ENCODE results near the gene RXYLT1. TPM values are rescaled to one million over a fixed set of nuclear protein-coding genes. Genes with fewer than 3 reads are reported as not detected.
A peak's percentile ranks its signal among the peaks of the same experiment; 100 is the strongest.
"Not testable (repeated sequence)": the region's sequence is repeated elsewhere in the genome, so short reads cannot be mapped to it uniquely, and the experiment has no call there.

The RXYLT1 gene
- total RNA-seq, 1 experiment from 2014 or later = 9.8 TPM

- TF ChIP-seq GRHL2 (CRISPR knock-in tag; IDR thresholded peaks at IDR 0.05; ENCODE audit: insufficient replicate concordance, severe bottlenecking) (no peak), SMAD3 (CRISPR knock-in tag; IDR thresholded peaks at IDR 0.05; ENCODE audit: borderline replicate concordance) (no peak), ARID4B (CRISPR knock-in tag; IDR thresholded peaks at IDR 0.05; ENCODE audit: borderline replicate concordance) (peak; percentile 78), FOXP1 (CRISPR knock-in tag; IDR thresholded peaks at IDR 0.05; ENCODE audit: borderline replicate concordance) (0 out of 2 replicates have a peak, but pooled peaks have one; percentile 27), ZBTB21 (CRISPR knock-in tag; IDR thresholded peaks at IDR 0.05; ENCODE audit: borderline replicate concordance) (0 out of 2 replicates have a peak, but pooled peaks have one; percentile 20), ZNF416 (CRISPR knock-in tag; IDR thresholded peaks at IDR 0.05) (no peak), MYBL2 (CRISPR knock-in tag; IDR thresholded peaks at IDR 0.05) (peak; percentile 71), MLX (CRISPR knock-in tag; IDR thresholded peaks at IDR 0.05) (peak; percentile 73; the same call in 1 of the 2 replicates), ETV6 (CRISPR knock-in tag; IDR thresholded peaks at IDR 0.05) (peak; percentile 14; the same call in 1 of the 2 replicates), FOXJ3 (CRISPR knock-in tag; IDR thresholded peaks at IDR 0.05; ENCODE audit: borderline replicate concordance) (no peak), TCF7 (CRISPR knock-in tag; IDR thresholded peaks at IDR 0.05; ENCODE audit: low read depth) (no peak), NR1H2 (CRISPR knock-in tag; IDR thresholded peaks at IDR 0.05) (no peak)
- TF ChIP-seq, protein P1, sequence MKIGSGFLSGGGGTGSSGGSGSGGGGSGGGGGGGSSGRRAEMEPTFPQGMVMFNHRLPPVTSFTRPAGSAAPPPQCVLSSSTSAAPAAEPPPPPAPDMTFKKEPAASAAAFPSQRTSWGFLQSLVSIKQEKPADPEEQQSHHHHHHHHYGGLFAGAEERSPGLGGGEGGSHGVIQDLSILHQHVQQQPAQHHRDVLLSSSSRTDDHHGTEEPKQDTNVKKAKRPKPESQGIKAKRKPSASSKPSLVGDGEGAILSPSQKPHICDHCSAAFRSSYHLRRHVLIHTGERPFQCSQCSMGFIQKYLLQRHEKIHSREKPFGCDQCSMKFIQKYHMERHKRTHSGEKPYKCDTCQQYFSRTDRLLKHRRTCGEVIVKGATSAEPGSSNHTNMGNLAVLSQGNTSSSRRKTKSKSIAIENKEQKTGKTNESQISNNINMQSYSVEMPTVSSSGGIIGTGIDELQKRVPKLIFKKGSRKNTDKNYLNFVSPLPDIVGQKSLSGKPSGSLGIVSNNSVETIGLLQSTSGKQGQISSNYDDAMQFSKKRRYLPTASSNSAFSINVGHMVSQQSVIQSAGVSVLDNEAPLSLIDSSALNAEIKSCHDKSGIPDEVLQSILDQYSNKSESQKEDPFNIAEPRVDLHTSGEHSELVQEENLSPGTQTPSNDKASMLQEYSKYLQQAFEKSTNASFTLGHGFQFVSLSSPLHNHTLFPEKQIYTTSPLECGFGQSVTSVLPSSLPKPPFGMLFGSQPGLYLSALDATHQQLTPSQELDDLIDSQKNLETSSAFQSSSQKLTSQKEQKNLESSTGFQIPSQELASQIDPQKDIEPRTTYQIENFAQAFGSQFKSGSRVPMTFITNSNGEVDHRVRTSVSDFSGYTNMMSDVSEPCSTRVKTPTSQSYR (CRISPR knock-in tag; IDR thresholded peaks at IDR 0.05) = no peak
These were observed at the start of gene RXYLT1 (continued) for GRCh38 chr12:63779498-63780481.

DNA sequence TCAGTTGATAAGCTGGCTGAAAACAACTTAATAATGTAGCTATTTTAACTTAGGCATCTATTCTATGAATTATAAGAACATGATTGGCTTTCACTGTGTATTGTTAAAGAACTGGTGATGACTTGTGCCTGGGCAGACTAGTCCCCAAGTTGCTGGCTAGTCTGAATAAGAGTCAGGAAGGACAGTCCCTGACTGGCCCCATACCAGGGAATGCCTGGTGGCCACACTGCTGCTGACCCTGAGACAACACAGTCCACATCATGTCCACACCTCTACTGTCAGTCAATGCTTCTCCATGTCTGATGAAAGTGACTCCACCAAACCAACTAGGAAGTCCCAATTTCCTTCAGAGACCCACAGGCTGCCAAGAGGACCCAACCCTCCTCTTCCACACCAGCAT, 46.9 kb upstream of the RXYLT1 start:
- H3K4me3 Mint-ChIP-seq; H3K27me3 Mint-ChIP-seq (ENCODE audit: low read depth); CTCF ChIA-PET; H3K4me1 Mint-ChIP-seq; H3K27ac Mint-ChIP-seq; DNase-seq (ENCODE audit: low spot score); H3K36me3 Mint-ChIP-seq; POLR2A ChIA-PET; ATAC-seq; H3K9me3 Mint-ChIP-seq: not testable (repeated sequence)

GRCh38 chr12:63733585-63733984, 46.1 kb upstream of the RXYLT1 start:
- ATAC-seq; CTCF ChIA-PET; H3K36me3 Mint-ChIP-seq; H3K9me3 Mint-ChIP-seq; DNase-seq (ENCODE audit: low spot score); H3K27ac Mint-ChIP-seq; H3K27me3 Mint-ChIP-seq (ENCODE audit: low read depth); H3K4me1 Mint-ChIP-seq; POLR2A ChIA-PET; H3K4me3 Mint-ChIP-seq: not testable (repeated sequence)

DNA sequence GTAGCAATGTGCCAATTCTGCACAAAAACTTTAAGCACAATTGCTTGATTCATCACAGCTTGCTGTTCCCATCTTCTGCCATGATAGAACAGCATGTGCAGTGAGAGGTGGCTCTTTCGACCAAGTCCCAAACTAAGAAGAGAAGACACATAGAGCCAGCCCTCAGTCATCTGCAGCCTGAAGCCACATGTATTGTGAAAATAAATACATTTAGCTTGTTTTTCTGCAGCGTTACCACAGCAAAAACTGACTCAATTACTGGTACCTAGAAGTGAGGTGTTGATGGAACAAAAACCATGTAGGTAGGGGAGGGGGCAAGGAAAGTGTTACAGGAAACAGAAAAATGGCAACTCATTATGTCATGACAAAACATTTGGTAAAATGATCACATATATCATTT, 39.2 kb upstream of the RXYLT1 start:
- ATAC-seq; H3K9me3 Mint-ChIP-seq; POLR2A ChIA-PET; DNase-seq (ENCODE audit: low spot score); H3K27ac Mint-ChIP-seq; H3K27me3 Mint-ChIP-seq (ENCODE audit: low read depth); H3K4me3 Mint-ChIP-seq; CTCF ChIA-PET; H3K36me3 Mint-ChIP-seq: not testable (repeated sequence)
- H3K4me1 Mint-ChIP-seq = peaks cover 11% of the 10 kb centered on the region

DNA sequence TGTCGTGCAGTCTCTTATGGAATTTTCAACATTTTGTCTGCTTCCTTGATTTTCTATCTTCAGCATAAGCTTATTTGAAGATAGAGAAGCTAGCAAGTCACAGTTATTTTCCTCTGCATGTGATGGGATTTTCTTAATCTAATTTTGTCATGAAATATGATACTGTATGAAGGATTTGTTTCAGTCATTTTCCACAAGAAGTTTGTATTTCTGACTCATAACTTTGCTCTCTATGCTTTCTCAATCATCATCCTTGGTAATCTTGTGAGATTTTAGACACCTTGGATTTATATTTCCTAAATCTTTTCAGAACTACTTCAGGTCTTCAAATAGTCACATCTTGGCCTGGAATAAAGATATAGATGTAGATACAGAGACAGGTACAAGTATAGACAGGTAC, 38.3 kb upstream of the RXYLT1 start:
- CTCF ChIA-PET, POLR2A ChIA-PET: not testable (repeated sequence)
- peaks cover 11% of the 10 kb centered on the region for H3K4me1 Mint-ChIP-seq

DNA sequence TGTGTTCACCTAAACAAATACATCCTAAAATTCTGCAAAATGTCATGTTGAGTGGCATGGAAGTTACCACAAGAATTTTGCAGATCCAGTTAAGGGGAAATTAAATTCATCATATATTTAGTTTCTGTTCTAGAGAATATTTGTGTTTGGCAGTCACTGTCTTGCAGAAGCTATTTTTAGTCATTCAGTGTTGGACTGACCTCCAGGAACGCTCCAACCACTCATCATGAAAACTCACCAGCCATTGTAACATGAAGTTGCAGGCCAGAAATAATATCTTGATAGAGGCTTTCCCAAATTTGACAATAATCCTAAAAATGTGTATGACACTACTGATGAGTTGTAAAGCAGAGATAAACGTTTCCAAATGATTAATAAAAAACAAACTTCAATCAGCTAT, 35.6 kb upstream of the RXYLT1 start:
- ATAC-seq; POLR2A ChIA-PET; DNase-seq (ENCODE audit: low spot score); H3K4me1 Mint-ChIP-seq; H3K27ac Mint-ChIP-seq; CTCF ChIA-PET; H3K27me3 Mint-ChIP-seq (ENCODE audit: low read depth); H3K9me3 Mint-ChIP-seq; H3K4me3 Mint-ChIP-seq; H3K36me3 Mint-ChIP-seq: not testable (repeated sequence)

More for the DNA sequence above, 38.3 kb upstream of the RXYLT1 start:
- H3K27me3 Mint-ChIP-seq (ENCODE audit: low read depth); H3K9me3 Mint-ChIP-seq; H3K27ac Mint-ChIP-seq; ATAC-seq; DNase-seq (ENCODE audit: low spot score); H3K4me3 Mint-ChIP-seq; H3K36me3 Mint-ChIP-seq: not testable (repeated sequence)
